HG03457 (cell line): ENCODE results near the gene SETDB1.

Experiments
- ATAC-seq: cut with Tn5 transposase; IDR thresholded peaks from one replicate; pipeline ENCODE4 v1.9.1; 2021; ENCODE audit warnings: moderate number of reproducible peaks; ENCODE audit not compliant: unreplicated experiment

Gene SETDB1

GRCh38 chr1:151001602-151002001 is 75.4 kb downstream of the SETDB1 start:
- ATAC-seq: no peak

- no peak for ATAC-seq
Measured at GRCh38 chr1:151002051-151002450, 75.9 kb downstream of the SETDB1 start.

DNA sequence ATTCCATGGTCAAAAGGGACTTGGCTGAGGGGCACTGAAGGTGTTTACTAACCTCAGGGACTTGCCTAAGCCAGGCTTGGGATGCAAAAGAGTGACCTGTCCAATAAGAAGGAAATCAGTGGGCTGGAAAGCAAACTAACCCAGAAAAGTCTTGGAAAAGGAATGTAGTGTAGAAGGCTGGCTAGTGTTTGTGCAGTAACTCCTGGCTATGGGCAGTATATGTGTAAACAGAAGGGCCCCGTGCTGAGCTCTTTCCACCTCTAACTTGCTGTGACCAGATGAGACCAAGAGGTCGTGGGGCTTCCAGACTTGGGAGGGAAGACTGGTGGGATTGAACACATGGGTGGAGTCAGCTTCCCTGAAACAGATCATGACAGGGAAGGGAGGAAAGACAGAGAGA is 76.4 kb downstream of the SETDB1 start:
- ATAC-seq: no peak

DNA sequence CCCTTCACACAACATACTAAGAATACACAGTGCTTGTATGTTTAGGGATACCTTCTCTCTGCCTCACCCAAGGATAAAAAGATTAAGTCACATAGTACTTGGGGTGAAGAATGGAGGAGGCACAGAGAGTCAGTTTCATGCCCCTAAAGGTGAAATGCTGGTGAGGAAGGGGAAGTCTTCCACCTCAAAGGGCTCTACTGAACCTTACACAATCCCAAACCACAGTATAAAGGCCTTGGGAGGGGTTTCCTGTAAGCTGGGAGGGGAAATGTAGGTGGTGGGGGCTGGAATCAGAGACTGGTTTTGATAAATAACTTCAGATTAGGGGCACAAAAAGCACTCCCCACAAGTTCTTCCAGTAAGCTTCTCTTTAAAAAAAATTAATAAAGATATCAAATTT is 77.0 kb downstream of the SETDB1 start:
- ATAC-seq: no peak

- ATAC-seq: no peak
Measured at GRCh38 chr1:151005729-151006319, 79.7 kb downstream of the SETDB1 start.

- no peak for ATAC-seq
Measured at GRCh38 chr1:151006327-151007052, 80.3 kb downstream of the SETDB1 start, which contains the start of gene MINDY1. Gene MINDY1 (minus strand): TSS chr1:151006902. CDS start chr1:151002617, 4,285 bp downstream.

DNA sequence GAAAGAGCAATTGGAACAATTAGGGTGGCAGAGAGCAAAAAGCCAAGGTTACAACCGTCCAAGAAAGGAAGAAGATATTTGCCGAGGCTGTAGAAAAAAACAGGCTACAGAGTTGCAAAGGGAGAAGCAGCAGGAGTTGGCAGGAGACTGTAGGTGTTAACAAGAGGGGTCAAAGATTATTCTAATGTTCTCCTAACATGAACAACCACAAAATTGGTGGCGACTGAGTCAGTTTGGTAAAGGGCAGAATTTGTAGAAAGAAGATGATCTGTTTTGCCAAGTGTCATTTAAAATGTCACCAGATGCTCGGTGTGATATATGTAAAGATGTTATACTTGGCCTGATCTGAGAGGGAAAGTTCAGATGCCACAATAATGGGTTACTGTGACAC is 81.7 kb downstream of the SETDB1 start:
- ATAC-seq: no peak

DNA sequence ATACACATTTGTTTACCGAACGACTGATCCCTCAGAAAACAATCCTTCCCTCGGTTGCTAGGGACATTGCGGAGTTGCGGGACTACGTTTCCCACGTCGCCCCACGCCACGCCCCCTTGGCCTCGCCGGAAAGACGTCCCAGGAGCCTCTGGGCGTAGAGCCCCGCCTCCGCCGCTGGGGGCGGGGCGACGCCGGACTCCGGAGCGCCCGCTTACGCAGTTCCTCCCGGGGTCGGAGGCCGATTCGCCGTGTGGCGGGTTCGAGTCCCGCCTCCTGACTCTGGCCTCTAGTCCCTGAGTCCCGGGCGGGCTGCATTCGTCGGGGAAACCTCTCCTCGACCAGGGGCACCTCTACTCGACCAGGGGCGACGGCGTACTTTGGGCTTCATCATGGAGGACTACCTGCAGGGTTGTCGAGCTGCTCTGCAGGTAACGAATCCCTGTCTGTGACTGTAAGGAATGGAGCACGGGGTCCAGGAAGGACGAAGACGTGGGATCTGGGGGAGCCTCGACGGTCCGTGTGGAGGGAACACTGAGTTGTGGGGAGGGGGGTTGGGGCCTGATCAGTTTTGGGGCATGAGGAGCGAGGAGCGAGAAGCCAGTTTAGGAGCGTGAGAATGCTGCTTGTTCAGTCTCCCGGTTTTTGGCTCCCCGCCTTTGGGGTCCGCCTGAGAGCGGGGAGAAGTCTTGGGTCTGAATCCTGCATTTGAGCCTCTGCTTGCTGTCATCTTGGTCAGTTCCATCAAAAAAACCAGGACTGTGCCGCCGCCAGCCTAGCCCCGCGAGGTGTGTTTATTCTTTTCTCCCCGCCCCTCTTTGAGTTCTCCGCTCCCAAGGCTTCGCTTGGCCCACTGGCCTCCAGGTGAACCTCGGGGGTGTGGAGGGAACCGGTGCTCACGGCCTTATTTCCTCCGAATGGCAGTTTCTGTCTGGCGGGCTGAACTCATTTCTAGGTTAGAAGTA is 82.4 kb downstream of the SETDB1 start, which contains the start of gene PRUNE1:
PRUNE1 (plus strand) TSS at position 206 of the 962 bp plus-strand sequence; CDS start at position 390, 184 bp downstream.
- peak; percentile 56 for ATAC-seq

DNA sequence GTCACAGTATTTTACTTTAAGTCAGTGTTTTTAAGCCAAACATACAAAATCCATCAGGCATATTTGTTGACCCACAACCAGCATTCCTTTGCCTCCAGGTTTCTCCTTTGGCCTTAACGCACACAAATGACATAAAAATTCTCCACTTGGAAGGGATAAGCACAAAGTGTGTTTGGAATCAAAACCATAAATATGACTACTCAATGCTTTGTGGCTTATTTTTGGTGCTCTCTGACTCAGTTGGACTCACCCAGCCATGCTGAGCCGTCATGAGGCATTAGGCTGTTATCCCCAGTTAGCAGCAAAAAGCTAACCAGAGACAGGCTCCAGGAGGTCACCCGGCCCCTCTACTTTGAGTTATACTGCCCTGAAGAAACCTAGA is 83.0 kb downstream of the SETDB1 start:
- ATAC-seq: no peak

- ATAC-seq: no peak
Measured at GRCh38 chr1:151009674-151010345, 83.6 kb downstream of the SETDB1 start.

DNA sequence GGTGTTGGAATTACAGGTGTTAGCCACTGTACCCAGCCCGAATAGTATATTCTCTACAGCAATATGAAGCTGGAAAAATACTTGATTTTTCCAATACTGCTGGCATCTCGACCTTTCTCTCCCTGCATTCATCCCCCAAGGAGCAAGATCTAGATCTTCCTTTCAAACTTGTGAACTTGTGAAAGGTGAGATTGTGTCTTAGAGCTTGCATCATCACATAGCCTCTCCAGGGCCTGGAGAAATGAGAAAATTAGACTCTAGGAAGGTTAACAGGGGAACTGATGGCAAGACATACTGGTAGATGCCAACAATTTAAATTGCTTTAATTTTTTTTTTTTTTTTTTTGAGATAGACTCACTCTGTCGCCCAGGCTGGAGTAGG is 84.2 kb downstream of the SETDB1 start:
- ATAC-seq: no peak

DNA sequence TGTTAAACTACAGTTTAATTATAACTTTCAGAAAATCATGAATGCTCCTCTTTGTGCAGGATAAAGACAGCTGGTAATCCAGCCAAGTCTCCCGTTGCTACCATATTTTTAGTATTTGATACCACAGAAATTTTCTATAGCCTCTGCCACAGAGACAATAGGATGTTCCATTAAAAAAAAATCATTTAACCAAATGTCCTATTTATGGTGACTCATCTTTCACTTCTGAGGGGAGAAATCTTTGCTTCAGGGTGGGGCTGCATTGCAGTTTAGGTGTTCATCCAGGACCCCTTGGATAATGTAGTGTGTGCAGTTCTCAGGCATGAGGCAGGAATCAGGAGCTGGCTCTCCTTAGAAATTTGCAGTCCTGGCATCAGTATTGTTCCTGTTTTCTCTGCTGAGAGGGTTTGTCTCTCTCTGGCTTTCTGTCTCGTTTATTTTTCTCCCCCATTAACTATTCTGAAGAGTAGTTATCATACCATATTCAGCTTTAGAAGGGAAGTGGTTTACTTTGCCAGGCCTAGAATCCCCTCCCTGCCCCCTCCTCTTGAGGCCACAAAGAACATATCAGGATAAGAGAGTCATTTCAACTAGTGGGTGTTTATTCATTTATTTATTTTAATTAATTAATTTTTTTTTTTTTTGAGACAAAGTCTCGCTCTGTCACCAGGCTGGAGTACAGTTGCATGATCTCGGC is 85.1 kb downstream of the SETDB1 start:
- no peak for ATAC-seq

DNA sequence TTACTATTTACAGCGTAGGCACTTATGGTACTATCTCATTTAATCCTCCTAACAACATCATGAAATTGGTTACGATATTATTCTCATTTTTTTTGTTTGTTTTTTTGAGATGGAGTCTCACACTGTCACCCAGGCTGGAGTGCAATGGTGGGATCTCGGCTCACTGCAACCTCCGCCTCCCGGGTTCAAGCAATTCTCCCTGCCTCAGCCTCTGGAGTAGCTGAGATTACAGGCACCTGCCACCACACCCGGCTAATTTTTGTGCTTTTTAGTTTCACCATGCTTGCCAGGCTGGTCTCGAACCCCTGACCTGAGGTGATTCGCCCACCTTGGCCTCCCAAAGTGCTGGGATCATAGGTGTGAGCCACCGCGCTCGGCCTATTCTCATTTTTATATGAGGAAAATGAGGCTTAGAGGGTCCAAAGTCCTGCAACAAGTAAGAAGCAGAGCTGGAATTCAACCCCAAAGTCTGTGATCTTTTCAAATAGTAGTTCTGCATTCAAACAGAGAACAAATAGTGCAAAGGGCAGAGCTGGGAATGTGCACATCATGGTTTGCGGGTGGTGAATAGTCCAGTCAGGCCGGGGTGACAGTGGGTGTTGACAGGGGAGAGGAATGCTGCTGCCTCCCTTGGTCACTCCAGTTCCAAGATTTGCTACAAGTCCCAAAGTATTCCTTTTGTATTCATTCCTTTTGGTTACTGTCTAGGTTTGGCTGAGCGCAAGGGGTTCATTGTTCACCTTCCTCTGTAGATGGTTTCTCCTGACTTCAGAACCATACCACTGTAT is 86.7 kb downstream of the SETDB1 start:
- no peak for ATAC-seq

DNA sequence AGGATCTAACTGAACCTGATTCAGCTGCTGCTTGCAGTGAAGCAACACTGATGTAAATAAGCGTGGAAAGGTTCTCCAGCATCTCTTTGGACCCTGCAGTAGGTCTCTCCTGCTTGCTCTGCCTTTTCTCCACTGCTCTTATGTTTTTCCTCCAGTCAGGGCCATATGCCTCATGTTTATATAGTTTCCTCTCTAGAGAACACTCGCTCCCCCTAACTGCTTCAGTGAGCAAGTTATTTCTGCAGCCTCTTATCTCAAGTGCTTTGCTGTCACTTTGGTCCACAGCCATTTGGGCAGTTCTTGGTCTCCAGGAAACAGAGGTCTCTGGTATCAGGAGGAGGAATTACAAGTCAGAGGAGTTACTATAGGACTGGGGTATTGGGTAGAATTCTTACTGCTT is 87.4 kb downstream of the SETDB1 start:
- no peak for ATAC-seq
